Measurements from ENCODE around the gene NFYA. TPM values are rescaled to one million over a fixed set of nuclear protein-coding genes. Genes with fewer than 3 reads are reported as not detected.
"Not testable (repeated sequence)": the region's sequence is repeated elsewhere in the genome, so short reads cannot be mapped to it uniquely, and the experiment has no call there.

Gene NFYA
- total RNA-seq, 1 experiment from 2014 or later: 23.7 TPM

DNA sequence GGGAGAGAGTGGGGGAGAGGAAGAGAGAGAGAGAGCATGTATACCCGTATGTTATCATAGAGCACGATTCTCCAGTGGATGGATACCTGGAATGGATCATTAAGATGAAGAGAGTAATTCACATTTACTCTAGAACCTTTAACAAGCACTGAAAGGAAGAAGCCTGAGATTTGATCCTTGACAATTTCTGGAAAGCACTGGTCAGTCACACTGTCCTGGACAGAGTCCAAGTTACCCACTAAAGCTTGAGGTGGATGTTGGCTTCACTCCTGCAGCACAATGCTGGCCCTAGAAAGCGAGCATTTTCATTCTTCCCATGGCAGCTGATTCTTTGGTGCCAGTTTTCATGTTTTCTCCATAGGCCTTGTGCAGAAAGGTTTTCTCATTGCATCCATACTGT lies 25.6 kb downstream of the NFYA start:
- H3K27ac Mint-ChIP-seq (ENCODE audit: unreplicated experiment): no peak overlapping the region
- intact Hi-C loops (cut with micrococcal nuclease; ENCODE audit: unreplicated experiment): no loop called here
- TF ChIP-seq, protein P1, sequence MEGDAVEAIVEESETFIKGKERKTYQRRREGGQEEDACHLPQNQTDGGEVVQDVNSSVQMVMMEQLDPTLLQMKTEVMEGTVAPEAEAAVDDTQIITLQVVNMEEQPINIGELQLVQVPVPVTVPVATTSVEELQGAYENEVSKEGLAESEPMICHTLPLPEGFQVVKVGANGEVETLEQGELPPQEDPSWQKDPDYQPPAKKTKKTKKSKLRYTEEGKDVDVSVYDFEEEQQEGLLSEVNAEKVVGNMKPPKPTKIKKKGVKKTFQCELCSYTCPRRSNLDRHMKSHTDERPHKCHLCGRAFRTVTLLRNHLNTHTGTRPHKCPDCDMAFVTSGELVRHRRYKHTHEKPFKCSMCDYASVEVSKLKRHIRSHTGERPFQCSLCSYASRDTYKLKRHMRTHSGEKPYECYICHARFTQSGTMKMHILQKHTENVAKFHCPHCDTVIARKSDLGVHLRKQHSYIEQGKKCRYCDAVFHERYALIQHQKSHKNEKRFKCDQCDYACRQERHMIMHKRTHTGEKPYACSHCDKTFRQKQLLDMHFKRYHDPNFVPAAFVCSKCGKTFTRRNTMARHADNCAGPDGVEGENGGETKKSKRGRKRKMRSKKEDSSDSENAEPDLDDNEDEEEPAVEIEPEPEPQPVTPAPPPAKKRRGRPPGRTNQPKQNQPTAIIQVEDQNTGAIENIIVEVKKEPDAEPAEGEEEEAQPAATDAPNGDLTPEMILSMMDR (IDR thresholded peaks at IDR 0.05; ENCODE audit: unreplicated experiment): no peak
- H3K9me3 Mint-ChIP-seq (ENCODE audit: low read depth, unreplicated experiment): no peaks in the 10 kb centered on the region
- H3K27me3 Mint-ChIP-seq (ENCODE audit: unreplicated experiment): no peaks in the 10 kb centered on the region
- BruUV-seq (replicated peaks): no TSS peak
- H3K4me1 Mint-ChIP-seq (ENCODE audit: low read depth, unreplicated experiment): no peaks in the 10 kb centered on the region
- CTCF ChIA-PET: no interaction called here
- no peak overlapping the region for H3K4me3 Mint-ChIP-seq (ENCODE audit: low read depth, unreplicated experiment)
- no peak for DNase-seq
- H3K36me3 Mint-ChIP-seq (ENCODE audit: insufficient read depth, unreplicated experiment): peaks cover 6% of the 10 kb centered on the region

DNA sequence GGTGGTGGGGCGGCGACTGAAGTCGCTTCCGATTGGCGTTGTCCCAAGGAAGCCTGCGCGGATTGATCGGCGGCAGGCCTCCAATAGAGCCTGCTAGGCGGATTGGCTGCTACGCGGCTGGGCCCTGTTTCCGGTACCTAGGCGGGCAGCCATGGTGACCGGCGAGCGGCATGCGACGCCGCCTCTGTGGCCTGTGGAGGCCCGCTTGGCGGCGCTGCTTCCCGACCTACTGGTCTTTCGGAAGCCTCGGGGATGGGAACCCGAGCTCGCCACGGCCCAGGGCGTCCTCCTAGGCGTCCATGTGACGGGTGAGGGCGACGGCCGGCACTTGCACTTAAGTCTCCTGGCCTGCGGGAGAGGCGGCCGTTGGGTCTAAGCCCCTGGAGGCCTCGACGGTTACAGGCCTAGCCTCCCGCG lies 28.1 kb downstream of the NFYA start:
- TF ChIP-seq, protein P1 (IDR thresholded peaks at IDR 0.05; ENCODE audit: unreplicated experiment): no peak
- Mint-ChIP-seq H3K27me3 (ENCODE audit: unreplicated experiment) (no peaks in the 10 kb centered on the region), H3K4me1 (ENCODE audit: low read depth, unreplicated experiment) (no peaks in the 10 kb centered on the region), H3K9me3 (ENCODE audit: low read depth, unreplicated experiment) (no peaks in the 10 kb centered on the region), H3K36me3 (ENCODE audit: insufficient read depth, unreplicated experiment) (no peaks in the 10 kb centered on the region), H3K4me3 (ENCODE audit: low read depth, unreplicated experiment) (no peak overlapping the region), H3K27ac (ENCODE audit: unreplicated experiment) (no peak overlapping the region)
- CTCF ChIA-PET: no interaction called here
- no peak for DNase-seq
- intact Hi-C loops (cut with micrococcal nuclease; ENCODE audit: unreplicated experiment): no loop called here
- no TSS peak for BruUV-seq (replicated peaks)

DNA sequence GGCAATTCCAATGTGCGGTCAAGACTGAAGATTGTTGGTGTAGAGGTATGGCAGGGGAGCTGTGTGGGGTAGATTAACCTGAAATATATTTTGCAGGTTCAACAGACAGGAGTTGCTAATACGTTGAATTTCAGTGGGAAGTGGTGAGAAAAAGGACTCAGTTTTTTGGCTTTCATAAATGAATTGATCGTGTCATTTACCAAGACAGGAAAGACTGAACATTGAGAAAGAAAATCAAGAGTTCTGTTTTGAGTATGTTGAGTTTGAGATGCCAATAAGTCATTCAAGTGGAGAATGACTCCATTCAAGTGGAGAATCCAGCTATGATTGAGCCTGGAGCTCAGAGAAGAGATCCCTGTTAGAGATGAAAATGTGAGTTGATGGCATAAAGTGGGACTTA lies 31.1 kb downstream of the NFYA start:
- Mint-ChIP-seq H3K36me3 (ENCODE audit: insufficient read depth, unreplicated experiment) (no peaks in the 10 kb centered on the region), H3K27ac (ENCODE audit: unreplicated experiment) (no peak overlapping the region), H3K9me3 (ENCODE audit: low read depth, unreplicated experiment) (no peaks in the 10 kb centered on the region), H3K4me3 (ENCODE audit: low read depth, unreplicated experiment) (no peak overlapping the region), H3K4me1 (ENCODE audit: low read depth, unreplicated experiment) (no peaks in the 10 kb centered on the region), H3K27me3 (ENCODE audit: unreplicated experiment) (no peaks in the 10 kb centered on the region)
- TF ChIP-seq, protein P1 (IDR thresholded peaks at IDR 0.05; ENCODE audit: unreplicated experiment): no peak
- intact Hi-C loops (cut with micrococcal nuclease; ENCODE audit: unreplicated experiment): no loop called here
- no peak for DNase-seq
- CTCF ChIA-PET: interaction anchor here (0.7 kb wide), 1 partner anchor 771 kb away, joined by 3 read pairs; no protein-coding TSS in a partner anchor
- BruUV-seq (replicated peaks): no TSS peak

DNA sequence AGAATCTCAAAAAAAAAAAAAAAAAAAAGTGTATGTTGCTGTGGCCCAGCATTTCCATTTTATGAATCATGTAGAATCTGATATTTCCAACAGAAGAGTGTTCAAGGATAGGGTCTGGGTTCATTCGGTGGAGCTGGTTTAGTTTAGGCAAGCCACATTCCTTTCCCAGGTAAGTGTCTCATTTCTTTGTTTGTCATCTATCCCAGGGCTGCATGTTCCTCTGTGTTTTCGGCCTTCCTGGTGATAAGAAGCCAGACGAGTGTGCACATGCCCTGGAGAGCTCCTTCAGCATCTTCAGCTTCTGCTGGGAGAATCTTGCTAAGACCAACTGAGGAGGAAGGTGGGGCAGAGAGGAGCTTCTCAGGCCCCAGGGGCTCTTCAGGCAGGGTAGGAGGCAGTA lies 38.2 kb downstream of the NFYA start:
- no peaks in the 10 kb centered on the region for H3K4me1 Mint-ChIP-seq (ENCODE audit: low read depth, unreplicated experiment)
- H3K27me3 Mint-ChIP-seq (ENCODE audit: unreplicated experiment): no peaks in the 10 kb centered on the region
- no peak overlapping the region for H3K27ac Mint-ChIP-seq (ENCODE audit: unreplicated experiment)
- H3K36me3 Mint-ChIP-seq (ENCODE audit: insufficient read depth, unreplicated experiment): no peaks in the 10 kb centered on the region
- CTCF ChIA-PET: interaction anchor here (0.6 to 0.7 kb wide), 2 partner anchors 21 to 81 kb away, joined by 4 to 6 read pairs; no protein-coding TSS in a partner anchor
- intact Hi-C loops (cut with micrococcal nuclease; ENCODE audit: unreplicated experiment): no loop called here
- TF ChIP-seq, protein P1 (IDR thresholded peaks at IDR 0.05; ENCODE audit: unreplicated experiment): no peak
- no peaks in the 10 kb centered on the region for H3K9me3 Mint-ChIP-seq (ENCODE audit: low read depth, unreplicated experiment)
- no peak for DNase-seq
- no TSS peak for BruUV-seq (replicated peaks)
- no peak overlapping the region for H3K4me3 Mint-ChIP-seq (ENCODE audit: low read depth, unreplicated experiment)

DNA sequence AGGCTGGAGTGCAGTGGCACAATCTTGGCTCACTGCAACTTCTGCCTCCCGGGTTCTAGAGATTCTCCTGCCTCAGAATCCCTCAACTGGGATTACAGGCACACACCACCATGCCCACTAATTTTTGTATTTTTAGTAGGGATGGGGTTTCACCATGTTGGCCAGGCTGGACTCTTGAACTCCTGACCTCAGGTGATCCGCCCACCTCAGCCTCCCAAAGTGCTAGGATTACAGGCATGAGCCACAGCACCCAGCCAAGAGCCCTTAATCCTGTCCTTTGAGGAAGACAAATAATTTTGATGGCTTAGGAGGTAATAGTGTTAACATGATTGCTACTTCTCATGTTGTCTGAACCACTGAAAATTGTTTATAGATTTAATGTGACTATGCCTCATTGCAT lies 42.3 kb downstream of the NFYA start:
- H3K27ac Mint-ChIP-seq (ENCODE audit: unreplicated experiment); BruUV-seq (replicated peaks); H3K27me3 Mint-ChIP-seq (ENCODE audit: unreplicated experiment); H3K36me3 Mint-ChIP-seq (ENCODE audit: insufficient read depth, unreplicated experiment); intact Hi-C loops (cut with micrococcal nuclease; ENCODE audit: unreplicated experiment); DNase-seq; H3K9me3 Mint-ChIP-seq (ENCODE audit: low read depth, unreplicated experiment); H3K4me3 Mint-ChIP-seq (ENCODE audit: low read depth, unreplicated experiment); H3K4me1 Mint-ChIP-seq (ENCODE audit: low read depth, unreplicated experiment); CTCF ChIA-PET: not testable (repeated sequence)
